Activated T-helper 1 cell treated with anti-CD3 and anti-CD28 coated beads, Interleukin-2, amount 50 U/mL, for 16 hours (primary cell): ENCODE measurements around the gene NR2F1-AS1.
"Not testable (repeated sequence)": the region's sequence is repeated elsewhere in the genome, so short reads cannot be mapped to it uniquely, and the experiment has no call there.

Source experiments
- DNase-seq, 2 donors: peaks; one replicate each; pipeline ENCODE4 v3.0.0-alpha.2; 2020; ENCODE audit warnings: low read depth in 1 of 2, low spot score in 1 of 2

Gene NR2F1-AS1

GRCh38 chr5:93519740-93520139 is 61.3 kb downstream of the NR2F1-AS1 start:
- no peak for DNase-seq

GRCh38 chr5:93517828-93518227 is 63.2 kb downstream of the NR2F1-AS1 start:
- DNase-seq, result no peak

- no peak for DNase-seq
Measured at GRCh38 chr5:93513298-93513697, 67.7 kb downstream of the NR2F1-AS1 start.

GRCh38 chr5:93512799-93513198 is 68.2 kb downstream of the NR2F1-AS1 start:
- DNase-seq, result no peak

- DNase-seq, result no peak
Measured at GRCh38 chr5:93511445-93511844, 69.6 kb downstream of the NR2F1-AS1 start.

GRCh38 chr5:93510626-93511380 is 70.2 kb downstream of the NR2F1-AS1 start:
- DNase-seq, result no peak

- not testable (repeated sequence) for DNase-seq
Measured at GRCh38 chr5:93505553-93505952, 75.5 kb downstream of the NR2F1-AS1 start.

GRCh38 chr5:93503598-93504067 is 77.4 kb downstream of the NR2F1-AS1 start:
- DNase-seq, result no peak

- DNase-seq, result no peak
Measured at GRCh38 chr5:93497096-93497495, 83.9 kb downstream of the NR2F1-AS1 start.

- no peak for DNase-seq
Measured at GRCh38 chr5:93479982-93480509, 101.0 kb downstream of the NR2F1-AS1 start.

- no peak for DNase-seq
Measured at GRCh38 chr5:93477816-93478215, 103.2 kb downstream of the NR2F1-AS1 start.

GRCh38 chr5:93476251-93476742 is 104.7 kb downstream of the NR2F1-AS1 start:
- DNase-seq, result no peak

- no peak for DNase-seq
Measured at GRCh38 chr5:93462916-93463315, 118.1 kb downstream of the NR2F1-AS1 start.

- no peak for DNase-seq
Measured at GRCh38 chr5:93461756-93462155, 119.3 kb downstream of the NR2F1-AS1 start.

GRCh38 chr5:93460286-93460685 is 120.7 kb downstream of the NR2F1-AS1 start:
- no peak for DNase-seq

- DNase-seq, result not testable (repeated sequence)
Measured at GRCh38 chr5:93456796-93457195, 124.2 kb downstream of the NR2F1-AS1 start.

- no peak for DNase-seq
Measured at GRCh38 chr5:93454896-93455295, 126.1 kb downstream of the NR2F1-AS1 start.

- no peak for DNase-seq
Measured at GRCh38 chr5:93452255-93452654, 128.8 kb downstream of the NR2F1-AS1 start.

- no peak for DNase-seq
Measured at GRCh38 chr5:93438124-93438523, 142.9 kb downstream of the NR2F1-AS1 start.

- no peak for DNase-seq
Measured at GRCh38 chr5:93436083-93436482, 144.9 kb downstream of the NR2F1-AS1 start.

- no peak for DNase-seq
Measured at GRCh38 chr5:93433422-93433821, 147.6 kb downstream of the NR2F1-AS1 start.

- no peak for DNase-seq
Measured at GRCh38 chr5:93431250-93431649, 149.8 kb downstream of the NR2F1-AS1 start.
